ENCODE measurements around the gene VMO1.

Gene VMO1

GRCh38 chr17:4788159-4788806 lies 2.1 kb upstream of the VMO1 start:
- DNase-seq (ENCODE audit: insufficient read length, low spot score) (no peak), FAIRE-seq (no peak)
- no peak for TF ChIP-seq CTCF (IDR thresholded peaks at IDR 0.05; ENCODE audit: insufficient read depth, missing control alignments)

- no peak for FAIRE-seq
- no peak for TF ChIP-seq CTCF (IDR thresholded peaks at IDR 0.05; ENCODE audit: insufficient read depth, missing control alignments)
- no peak for DNase-seq (ENCODE audit: insufficient read length, low spot score)
These were observed 352 bp upstream of the VMO1 start for GRCh38 chr17:4786516-4786915.

GRCh38 chr17:4785311-4786105 lies 656 bp downstream of the VMO1 start:
- FAIRE-seq (no peak), DNase-seq (ENCODE audit: insufficient read length, low spot score) (no peak)
- no peak for TF ChIP-seq CTCF (IDR thresholded peaks at IDR 0.05; ENCODE audit: insufficient read depth, missing control alignments)

GRCh38 chr17:4782652-4783051 lies 3.5 kb downstream of the VMO1 start:
- no peak for FAIRE-seq
- no peak for DNase-seq (ENCODE audit: insufficient read length, low spot score)
- TF ChIP-seq CTCF (IDR thresholded peaks at IDR 0.05; ENCODE audit: insufficient read depth, missing control alignments), result no peak

GRCh38 chr17:4780325-4780955 lies 5.7 kb downstream of the VMO1 start:
- FAIRE-seq (no peak), DNase-seq (ENCODE audit: insufficient read length, low spot score) (no peak)
- no peak for TF ChIP-seq CTCF (IDR thresholded peaks at IDR 0.05; ENCODE audit: insufficient read depth, missing control alignments)

GRCh38 chr17:4777969-4778760 lies 8.0 kb downstream of the VMO1 start:
- DNase-seq (ENCODE audit: insufficient read length, low spot score) (no peak), FAIRE-seq (no peak)
- no peak for TF ChIP-seq CTCF (IDR thresholded peaks at IDR 0.05; ENCODE audit: insufficient read depth, missing control alignments)
